ENCODE data around the gene UBE2O.

The UBE2O gene

GRCh38 chr17:76439314-76439928 lies 13.5 kb downstream of the UBE2O start:
- no peak for DNase-seq (ENCODE audit: low read depth)

- DNase-seq (ENCODE audit: low read depth): no peak
Measured at GRCh38 chr17:76438906-76439305, 14.0 kb downstream of the UBE2O start.

- no peak for DNase-seq (ENCODE audit: low read depth)
Measured at GRCh38 chr17:76437467-76438402, 15.2 kb downstream of the UBE2O start.

- DNase-seq (ENCODE audit: low read depth): no peak
Measured at GRCh38 chr17:76435751-76436150, 17.2 kb downstream of the UBE2O start.

GRCh38 chr17:76434870-76435269 lies 18.1 kb downstream of the UBE2O start:
- DNase-seq (ENCODE audit: low read depth): no peak

GRCh38 chr17:76433693-76434092 lies 19.3 kb downstream of the UBE2O start:
- DNase-seq (ENCODE audit: low read depth): no peak

GRCh38 chr17:76432712-76433336 lies 20.1 kb downstream of the UBE2O start:
- DNase-seq (ENCODE audit: low read depth): peak; percentile 56

- no peak for DNase-seq (ENCODE audit: low read depth)
Measured at GRCh38 chr17:76432004-76432403, 20.9 kb downstream of the UBE2O start.

GRCh38 chr17:76431509-76431908 lies 21.4 kb downstream of the UBE2O start:
- DNase-seq (ENCODE audit: low read depth): no peak

- peak; percentile 38 for DNase-seq (ENCODE audit: low read depth)
Measured at GRCh38 chr17:76428511-76428910, 24.4 kb downstream of the UBE2O start.

- DNase-seq (ENCODE audit: low read depth): peak; percentile 74
Measured at GRCh38 chr17:76427501-76428231, 25.3 kb downstream of the UBE2O start.

GRCh38 chr17:76426853-76427252 lies 26.1 kb downstream of the UBE2O start:
- no peak for DNase-seq (ENCODE audit: low read depth)

GRCh38 chr17:76422860-76423259 lies 30.1 kb downstream of the UBE2O start:
- no peak for DNase-seq (ENCODE audit: low read depth)

GRCh38 chr17:76422406-76422805 lies 30.5 kb downstream of the UBE2O start:
- DNase-seq (ENCODE audit: low read depth): no peak

- DNase-seq (ENCODE audit: low read depth): no peak
Measured at GRCh38 chr17:76421044-76421407, 31.9 kb downstream of the UBE2O start.

GRCh38 chr17:76420356-76421043 lies 32.5 kb downstream of the UBE2O start:
- DNase-seq (ENCODE audit: low read depth): no peak

- DNase-seq (ENCODE audit: low read depth): no peak
Measured at GRCh38 chr17:76419576-76420260, 33.2 kb downstream of the UBE2O start.

- no peak for DNase-seq (ENCODE audit: low read depth)
Measured at GRCh38 chr17:76417499-76418143, 35.3 kb downstream of the UBE2O start.

GRCh38 chr17:76416899-76417298 lies 36.1 kb downstream of the UBE2O start:
- no peak for DNase-seq (ENCODE audit: low read depth)

GRCh38 chr17:76416457-76416856 lies 36.5 kb downstream of the UBE2O start:
- no peak for DNase-seq (ENCODE audit: low read depth)

GRCh38 chr17:76415786-76416185 lies 37.2 kb downstream of the UBE2O start:
- no peak for DNase-seq (ENCODE audit: low read depth)

Data from iris pigment epithelial cell (primary cell).